Neural cell (in vitro differentiated cells): ENCODE data around the gene RBM33. TPM values are rescaled to one million over a fixed set of nuclear protein-coding genes. Genes with fewer than 3 reads are reported as not detected.

Experiments
- H2AFZ ChIP-seq: fragments of 200-600, 300-800 bp; sonication (generic), shearing (Covaris generic); 2 replicates; pipeline ENCODE4 v1.6.0; 2014; ENCODE audit warnings: low read depth, mild to moderate bottlenecking, antibody characterized with exemption, low read length, moderate library complexity
- H3F3A ChIP-seq: fragments of 200-600 bp; shearing (Covaris generic); 2 replicates; pipeline ENCODE4 v1.6.1; 2016; ENCODE audit warnings: mild to moderate bottlenecking, moderate library complexity, mixed read lengths, antibody characterized with exemption, low read length; ENCODE audit not compliant: insufficient read depth, poor library complexity, severe bottlenecking
- H3K27ac ChIP-seq: fragments of 200-600, 300-800 bp; sonication (generic), shearing (Covaris generic); 2 replicates; pipeline ENCODE4 v1.5.1; 2014; ENCODE audit warnings: mild to moderate bottlenecking, low read length, moderate library complexity
- H3K27me3 ChIP-seq: fragments of 300-800, 200-600 bp; sonication (generic), shearing (Covaris generic); 2 replicates; pipeline ENCODE4 v1.6.0; 2014; ENCODE audit warnings: mild to moderate bottlenecking, low read depth, low read length, moderate library complexity; ENCODE audit not compliant: insufficient read depth
- H3K36me3 ChIP-seq: fragments of 300-800, 200-600 bp; sonication (generic), shearing (Covaris generic); 2 replicates; pipeline ENCODE4 v1.5.1; 2014; ENCODE audit warnings: mild to moderate bottlenecking, antibody characterized with exemption, low read length, moderate library complexity; ENCODE audit not compliant: insufficient read depth
- H3K4me2 ChIP-seq: fragments of 300-800, 200-600 bp; sonication (generic), shearing (Covaris generic); 2 replicates; pipeline ENCODE4 v1.6.0; 2014; ENCODE audit warnings: mild to moderate bottlenecking, low read length
- H3K4me3 ChIP-seq: fragments of 300-800, 200-600 bp; sonication (generic), shearing (Covaris generic); 2 replicates; pipeline ENCODE4 v1.5.1; 2014; ENCODE audit warnings: mild to moderate bottlenecking, low read length, moderate library complexity
- H3K79me2 ChIP-seq: fragments of 200-600 bp; shearing (Covaris generic); replicated peaks from 2 replicates; pipeline ENCODE4 v1.6.0; 2014; ENCODE audit warnings: mild to moderate bottlenecking, low read length, moderate library complexity; ENCODE audit not compliant: insufficient read depth
- H3K9ac ChIP-seq: fragments of 300-800, 200-600 bp; sonication (generic), shearing (Covaris generic); 2 replicates; pipeline ENCODE4 v1.6.1; 2016; ENCODE audit warnings: mild to moderate bottlenecking, low read length, mixed read lengths
- H3K9me2 ChIP-seq: fragments of 200-600 bp; shearing (Covaris generic); 2 replicates; pipeline ENCODE4 v1.6.1; 2016; ENCODE audit warnings: mild to moderate bottlenecking, low read length, mixed read lengths; ENCODE audit not compliant: insufficient read depth
- H3K9me3 ChIP-seq: fragments of 200-600, 300-800 bp; sonication (generic), shearing (Covaris generic); 2 replicates; pipeline ENCODE4 v1.6.1; 2016; ENCODE audit warnings: mild to moderate bottlenecking, mixed run types, low read length, moderate library complexity, mixed read lengths
- H4K20me1 ChIP-seq: fragments of 200-600 bp; shearing (Covaris generic); 2 replicates; pipeline ENCODE4 v1.6.1; 2016; ENCODE audit warnings: mild to moderate bottlenecking, mixed run types; ENCODE audit not compliant: insufficient read depth
- CTCF ChIP-seq: fragments of 450-650 bp; IDR thresholded peaks from 2 replicates; pipeline ENCODE4 v1.5.1; 2014; ENCODE audit warnings: antibody characterized with exemption, mild to moderate bottlenecking, moderate library complexity; ENCODE audit not compliant: poor library complexity, severe bottlenecking
- EP300 ChIP-seq: fragments of 450-650 bp; conservative IDR thresholded peaks from 2 replicates; pipeline ENCODE4 v1.6.1; 2014; ENCODE audit warnings: antibody characterized with exemption, mild to moderate bottlenecking, moderate library complexity; ENCODE audit not compliant: poor library complexity, severe bottlenecking
- EZH2 ChIP-seq: fragments of 200-600, 300-800 bp; shearing (Covaris generic), sonication (generic); IDR thresholded peaks from 2 replicates; pipeline ENCODE4 v1.6.1; 2014; ENCODE audit warnings: antibody characterized with exemption, low read length, borderline replicate concordance, mild to moderate bottlenecking; ENCODE audit not compliant: insufficient read depth, poor library complexity, severe bottlenecking
- MXI1 ChIP-seq: fragments of 450-650 bp; conservative IDR thresholded peaks from 2 replicates; pipeline ENCODE4 v1.6.1; 2014; ENCODE audit warnings: antibody characterized with exemption, mild to moderate bottlenecking; ENCODE audit not compliant: poor library complexity, severe bottlenecking
- POLR2AphosphoS5 ChIP-seq: IDR thresholded peaks from 2 replicates; pipeline ENCODE4 v1.6.1; 2012
- RAD21 ChIP-seq: fragments of 450-650 bp; conservative IDR thresholded peaks from 2 replicates; pipeline ENCODE4 v1.6.1; 2014; ENCODE audit warnings: antibody characterized with exemption, mild to moderate bottlenecking, moderate library complexity
- REST ChIP-seq: IDR thresholded peaks from 2 replicates; pipeline ENCODE4 v1.6.1; 2012; ENCODE audit warnings: borderline replicate concordance
- SMC3 ChIP-seq: fragments of 450-650 bp; conservative IDR thresholded peaks from 2 replicates; pipeline ENCODE4 v1.6.1; 2014; ENCODE audit warnings: antibody characterized with exemption, mild to moderate bottlenecking, moderate library complexity; ENCODE audit not compliant: poor library complexity
- TAF1 ChIP-seq: IDR thresholded peaks from 2 replicates; pipeline ENCODE4 v1.6.1; 2012; ENCODE audit warnings: low read depth
- polyA plus RNA-seq: library from polyadenylated mRNA; depleted of rRNA; stranded (reverse); fragments of >200 nt; gene quantifications from 2 replicates; pipeline ENCODE4 v1.2.3, GENCODE V29; 2014

RBM33 gene
- polyA plus RNA-seq, 1 donor from 2014 or later = 53.2 TPM

GRCh38 chr7:155773531-155773930 lies 129.1 kb downstream of the RBM33 start:
- Histone ChIP-seq H3K79me2 (no peaks in the 10 kb centered on the region), H3K9me3 (no peaks in the 10 kb centered on the region), H4K20me1 (no peaks in the 10 kb centered on the region), H3K4me2 (no peak overlapping the region), H3F3A (no peaks in the 10 kb centered on the region), H3K9me2 (no peaks in the 10 kb centered on the region), H3K9ac (no peak overlapping the region), H3K36me3 (peaks cover 13% of the 10 kb centered on the region), H2AFZ (no peak overlapping the region), H3K27ac (no peak overlapping the region), H3K4me3 (no peak overlapping the region), H3K27me3 (no peaks in the 10 kb centered on the region)
- TF ChIP-seq CTCF (no peak), RAD21 (no peak), SMC3 (no peak), EZH2 (no peak), MXI1 (no peak), EP300 (no peak), REST (no peak), POLR2AphosphoS5 (no peak), TAF1 (no peak)

GRCh38 chr7:155774947-155775346 lies 130.5 kb downstream of the RBM33 start:
- Histone ChIP-seq H2AFZ (no peak overlapping the region), H3F3A (no peaks in the 10 kb centered on the region), H3K27me3 (no peaks in the 10 kb centered on the region), H3K9me3 (no peaks in the 10 kb centered on the region), H4K20me1 (no peaks in the 10 kb centered on the region), H3K4me2 (no peak overlapping the region), H3K79me2 (no peaks in the 10 kb centered on the region), H3K27ac (no peak overlapping the region), H3K9me2 (no peaks in the 10 kb centered on the region), H3K36me3 (peaks cover 13% of the 10 kb centered on the region), H3K4me3 (no peak overlapping the region), H3K9ac (no peak overlapping the region)
- TF ChIP-seq EP300 (no peak), TAF1 (no peak), MXI1 (no peak), POLR2AphosphoS5 (no peak)

GRCh38 chr7:155775691-155776090 lies 131.2 kb downstream of the RBM33 start:
- no peak overlapping the region for H3K4me2 ChIP-seq
- no peaks in the 10 kb centered on the region for H3K9me3 ChIP-seq
- H3K27ac ChIP-seq = no peak overlapping the region
- H3K79me2 ChIP-seq = no peaks in the 10 kb centered on the region
- peaks cover 16% of the 10 kb centered on the region for H3K36me3 ChIP-seq
- no peak for TF ChIP-seq SMC3
- H3F3A ChIP-seq = no peaks in the 10 kb centered on the region
- no peak overlapping the region for H2AFZ ChIP-seq
- H3K9ac ChIP-seq = no peak overlapping the region
- H4K20me1 ChIP-seq = no peaks in the 10 kb centered on the region
- no peaks in the 10 kb centered on the region for H3K9me2 ChIP-seq
- H3K27me3 ChIP-seq = no peaks in the 10 kb centered on the region
- no peak overlapping the region for H3K4me3 ChIP-seq
